K562 (cell line): ENCODE data around the gene RPL39L. TPM values are rescaled to one million over a fixed set of nuclear protein-coding genes. Genes with fewer than 3 reads are reported as not detected.

Experiments
- ATAC-seq: fragments of 200-7000 bp; cut with Tn5 transposase; 3 replicates; pipeline ENCODE4 v1.9.1; 2020; ENCODE audit warnings: moderate library complexity
- BruUV-seq: library from RNA; stranded (reverse); fragments of 400-500 nt; replicated peaks from 2 replicates; lab custom pipeline; 2021; lab: Mats Ljungman, UMichigan
- CTCF ChIA-PET: fragments of 300-600 bp; formaldehyde crosslinking; extraction: SDS; loops from one replicate; lab custom pipeline; 2021; ENCODE audit warnings: low intra/inter-chr PET ratio; lab: Yijun Ruan, JAX
- POLR2A ChIA-PET: fragments of 300-600, 350-650 bp; sonication (Branson Sonifier 250); formaldehyde crosslinking; extraction: SDS; loops from one replicate; lab custom pipeline; 2021; ENCODE audit warnings: antibody characterized with exemption, inconsistent platforms; lab: Yijun Ruan, JAX
- DNase-seq, 4 experiments: peaks; one replicate each; pipeline versions ENCODE4 v3.0.0 to v3.0.0-alpha.2; 2011 to 2018; ENCODE audit warnings: low spot score in 3 of 4, mixed read lengths in 3 of 4; ENCODE audit errors: extremely low read depth in 1 of 4
- FAIRE-seq: peaks from 2 replicates; lab custom pipeline; 2011; peaks lifted over from hg19 to GRCh38; lab: Jason Lieb, UNC
- H2AFZ ChIP-seq: 2 replicates; pipeline ENCODE4 v1.6.0; 2011; ENCODE audit warnings: low read depth, low read length, control low read depth, inconsistent platforms
- H3K27ac ChIP-seq: fragments of 200-600 bp; 3 replicates; pipeline ENCODE4 v1.8.0; 2011; ENCODE audit warnings: low read depth, mild to moderate bottlenecking, control low read depth, inconsistent platforms, low read length, moderate library complexity, mixed read lengths; ENCODE audit errors: extremely low read depth
- H3K27me3 ChIP-seq, 2 experiments: fragments of 300-600 bp in 1 of 2; 2 replicates in 1 of 2; 3 replicates in 1 of 2; pipeline versions ENCODE4 v1.6.0 to v1.8.0; 2011; ENCODE audit warnings: inconsistent platforms in 2 of 2, low read length in 2 of 2, mild to moderate bottlenecking in 1 of 2, mixed read lengths in 1 of 2, moderate library complexity in 1 of 2; ENCODE audit not compliant: control insufficient read depth in 2 of 2, insufficient read depth in 2 of 2
- H3K36me3 ChIP-seq: fragments of 300-600 bp; 3 replicates; pipeline ENCODE4 v1.8.0; 2011; ENCODE audit warnings: mild to moderate bottlenecking, low read length, inconsistent platforms; ENCODE audit not compliant: control insufficient read depth, insufficient read depth
- H3K4me1 ChIP-seq, 2 experiments: fragments of 200-600 bp in 1 of 2; replicated peaks in 1 of 2; 2 replicates in 1 of 2; 3 replicates in 1 of 2; pipeline versions ENCODE4 v1.5.1 to v1.8.0; 2011; ENCODE audit warnings: inconsistent platforms in 2 of 2, low read length in 2 of 2, mild to moderate bottlenecking in 1 of 2, mixed read lengths in 1 of 2, moderate library complexity in 1 of 2; ENCODE audit not compliant: control insufficient read depth in 2 of 2, insufficient read depth in 2 of 2
- H3K4me2 ChIP-seq: 2 replicates; pipeline ENCODE4 v1.6.1; 2011; ENCODE audit warnings: low read length, control low read depth, inconsistent platforms, mixed read lengths; ENCODE audit not compliant: insufficient read depth
- H3K4me3 ChIP-seq: fragments of 200-600 bp; sonication (generic), shearing (Covaris generic); 2 replicates; pipeline ENCODE4 v1.5.1; 2016; ENCODE audit warnings: control low read depth, inconsistent platforms
- H3K79me2 ChIP-seq: fragments of 200-600 bp; 3 replicates; pipeline ENCODE4 v1.8.0; 2011; ENCODE audit warnings: low read length, inconsistent platforms; ENCODE audit not compliant: control insufficient read depth, insufficient read depth
- H3K9ac ChIP-seq, 2 experiments: 2 replicates each; pipeline versions ENCODE4 v1.6.0 to v1.6.1; 2011; ENCODE audit warnings: low read depth in 2 of 2, low read length in 2 of 2, control low read depth in 1 of 2, inconsistent platforms in 1 of 2, mild to moderate bottlenecking in 1 of 2, mixed read lengths in 1 of 2; ENCODE audit not compliant: insufficient read depth in 1 of 2
- H3K9me1 ChIP-seq: one replicate; pipeline ENCODE4 v1.6.0; 2011; ENCODE audit warnings: inconsistent platforms, mild to moderate bottlenecking, low read length, moderate library complexity; ENCODE audit not compliant: control insufficient read depth, insufficient read depth
- H3K9me3 ChIP-seq: replicated peaks from 2 replicates; pipeline ENCODE4 v1.5.1; 2011; ENCODE audit warnings: low read depth, low read length, inconsistent platforms; ENCODE audit not compliant: control insufficient read depth, insufficient read depth
- H4K20me1 ChIP-seq: replicated peaks from 2 replicates; pipeline ENCODE4 v1.6.1; 2011; ENCODE audit warnings: low read length, inconsistent platforms, mixed read lengths; ENCODE audit not compliant: control insufficient read depth, insufficient read depth
- SRSF3 ChIP-seq: fragments of 200-400 bp; formaldehyde crosslinking; IDR thresholded peaks from 2 replicates; pipeline ENCODE4 v1.6.1; 2016; ENCODE audit warnings: mild to moderate bottlenecking, low read length, moderate library complexity; ENCODE audit not compliant: insufficient read depth
- TAF7 ChIP-seq: fragments of 450-650 bp; IDR thresholded peaks from 2 replicates; pipeline ENCODE4 v1.6.1; 2016; ENCODE audit warnings: missing genetic modification characterization, missing compliant biosample characterization
- TSHZ1 ChIP-seq: fragments of 250-450 bp; sonication (Bioruptor Pico); IDR thresholded peaks from 2 replicates; pipeline ENCODE4 v1.4.0; 2020; ENCODE audit warnings: mild to moderate bottlenecking, moderate library complexity
- WGBS: fragments of 100-300 bp; shearing (Covaris generic); methylation state at CpG from one replicate; pipeline ENCODE4 v1.1.6; 2016; ENCODE audit warnings: low coverage, mixed read lengths; ENCODE audit not compliant: insufficient coverage; ENCODE audit errors: missing lambda C conversion rate; 5-methylcytosine and 5-hydroxymethylcytosine counted together
- in situ Hi-C: fragments of 300-500 bp; cut with MboI; formaldehyde crosslinking; loops from 4 replicates; pipeline ENCODE4 v1.15.0; 2018; ENCODE audit warnings: inconsistent platforms, mixed read lengths
- intact Hi-C: fragments of 100-400 bp; cut with micrococcal nuclease; formaldehyde crosslinking; loops from 2 replicates; pipeline ENCODE4 v1.14.2; 2022
- polyA plus RNA-seq, 8 experiments: library from polyadenylated mRNA; depleted of rRNA in 4 of 8; stranded (reverse) in 5 of 8; unstranded in 3 of 8; fragments of >200 nt; fragmentation: Nextera tagmentation in 2 of 8; fragmentation: Illumina TruSeq in 1 of 8; extraction: Ambion mirVana in 2 of 8; extraction: Trizol in 1 of 8; gene quantifications; 2 replicates each; pipeline versions ENCODE4 v1.2.1 to v1.2.3, GENCODE V29; 2011 to 2014; ENCODE audit warnings: inconsistent platforms in 1 of 8, missing spikeins in 1 of 8
- total RNA-seq, 7 experiments: library from RNA; depleted of rRNA in 6 of 7; stranded (reverse); fragments of >200 nt in 6 of 7; fragmentation: Illumina TruSeq in 2 of 7; extraction: Trizol in 2 of 7; gene quantifications; 2 replicates each; pipeline versions ENCODE4 v1.2.1 to v1.2.3, GENCODE V29; 2011 to 2021; ENCODE audit warnings: low replicate concordance in 1 of 7

Gene RPL39L
- total and polyA plus RNA-seq, 9 of the 15 experiments (the other 6 are each of a cell fraction or from before 2014, with no cell fraction given) = 15.0 to 122 (median 45.5) TPM

DNA sequence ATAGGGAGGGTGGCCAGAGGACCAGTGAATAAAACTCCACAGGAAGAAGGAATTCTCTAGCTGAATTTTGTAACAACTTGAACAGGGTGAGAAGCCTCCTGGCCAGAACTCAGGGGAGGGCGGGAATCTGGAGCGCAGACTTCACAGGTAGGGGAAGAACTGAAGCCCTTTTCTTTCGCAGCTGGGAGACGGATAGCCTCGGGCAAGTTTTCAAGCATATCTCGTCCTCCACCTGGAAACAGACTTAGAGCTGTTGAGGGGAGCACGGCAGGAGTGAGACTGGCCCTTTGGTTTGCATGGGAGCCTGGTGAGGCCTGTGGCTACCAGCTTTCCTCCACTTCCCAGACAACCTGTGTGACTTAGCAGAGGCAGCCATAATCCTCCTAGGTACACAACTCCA is 10.9 kb upstream of the RPL39L start:
- ATAC-seq (peak; percentile 41), DNase-seq (no peak), FAIRE-seq (no peak)
- in situ Hi-C loops = no loop called here
- BruUV-seq = no TSS peak
- Histone ChIP-seq H3K4me3 (no peak overlapping the region), H4K20me1 (no peaks in the 10 kb centered on the region), H3K9ac (no peak overlapping the region), H3K4me2 (no peak overlapping the region), H3K9me3 (no peaks in the 10 kb centered on the region), H3K9me1 (no peaks in the 10 kb centered on the region), H3K36me3 (no peaks in the 10 kb centered on the region), H3K27ac (no peak overlapping the region), H3K79me2 (no peaks in the 10 kb centered on the region), H2AFZ (peak overlapping the region; percentile 48; the same call in 1 of the 2 replicates), H3K4me1 (no peaks in the 10 kb centered on the region; a peak in 1 of 5 replicates), H3K27me3 (no peaks in the 10 kb centered on the region)
- intact Hi-C loops = no loop called here
- TF ChIP-seq TSHZ1 (no peak), SRSF3 (no peak), TAF7 (tag) (no peak)
- POLR2A ChIA-PET = no interaction called here
- CTCF ChIA-PET = no interaction called here
- WGBS = 59% methylated on average over 7 of the region's 7 CpGs
